Measurements from ENCODE around the gene TMEM238.

TMEM238 gene

GRCh38 chr19:55352040-55352439 is 32.1 kb downstream of the TMEM238 start:
- DNase-seq (ENCODE audit: insufficient read length, low spot score): no peak
- FAIRE-seq: no peak
- TF ChIP-seq PAX5 (IDR thresholded peaks at IDR 0.05; ENCODE audit: insufficient read depth, low read length, severe bottlenecking) (no peak), POLR2A (IDR thresholded peaks at IDR 0.05; ENCODE audit: low read depth, low read length) (no peak), SPI1 (IDR thresholded peaks at IDR 0.05; ENCODE audit: low read depth, low read length) (no peak), POU2F2 (IDR thresholded peaks at IDR 0.05; ENCODE audit: low read depth, low read length) (no peak), TAF1 (IDR thresholded peaks at IDR 0.05; ENCODE audit: low read depth, low read length) (no peak), POLR2AphosphoS5 (IDR thresholded peaks at IDR 0.05; ENCODE audit: low read depth, low read length) (no peak)

- TF ChIP-seq POLR2A (IDR thresholded peaks at IDR 0.05; ENCODE audit: low read depth, low read length) (no peak), PAX5 (IDR thresholded peaks at IDR 0.05; ENCODE audit: insufficient read depth, low read length, severe bottlenecking) (no peak), TAF1 (IDR thresholded peaks at IDR 0.05; ENCODE audit: low read depth, low read length) (no peak), SPI1 (IDR thresholded peaks at IDR 0.05; ENCODE audit: low read depth, low read length) (no peak), POU2F2 (IDR thresholded peaks at IDR 0.05; ENCODE audit: low read depth, low read length) (no peak)
- FAIRE-seq (no peak), DNase-seq (ENCODE audit: insufficient read length, low spot score) (no peak)
Observed at GRCh38 chr19:55350620-55351315, 33.3 kb downstream of the TMEM238 start.

GRCh38 chr19:55348317-55349034 is 35.6 kb downstream of the TMEM238 start:
- TF ChIP-seq SPI1 (IDR thresholded peaks at IDR 0.05; ENCODE audit: low read depth, low read length) (no peak), PAX5 (IDR thresholded peaks at IDR 0.05; ENCODE audit: insufficient read depth, low read length, severe bottlenecking) (no peak), POLR2AphosphoS5 (IDR thresholded peaks at IDR 0.05; ENCODE audit: low read depth, low read length) (no peak)
- FAIRE-seq (no peak), DNase-seq (ENCODE audit: insufficient read length, low spot score) (no peak)

GRCh38 chr19:55347442-55348009 is 36.6 kb downstream of the TMEM238 start:
- FAIRE-seq: no peak
- no peak for TF ChIP-seq PAX5 (IDR thresholded peaks at IDR 0.05; ENCODE audit: insufficient read depth, low read length, severe bottlenecking)
- TF ChIP-seq SPI1 (IDR thresholded peaks at IDR 0.05; ENCODE audit: low read depth, low read length): no peak
- no peak for TF ChIP-seq TAF1 (IDR thresholded peaks at IDR 0.05; ENCODE audit: low read depth, low read length)
- no peak for TF ChIP-seq POLR2AphosphoS5 (IDR thresholded peaks at IDR 0.05; ENCODE audit: low read depth, low read length)
- no peak for TF ChIP-seq POU2F2 (IDR thresholded peaks at IDR 0.05; ENCODE audit: low read depth, low read length)
- no peak for TF ChIP-seq POLR2A (IDR thresholded peaks at IDR 0.05; ENCODE audit: low read depth, low read length)
- DNase-seq (ENCODE audit: insufficient read length, low spot score): no peak

- no peak for TF ChIP-seq TAF1 (IDR thresholded peaks at IDR 0.05; ENCODE audit: low read depth, low read length)
- no peak for TF ChIP-seq POU2F2 (IDR thresholded peaks at IDR 0.05; ENCODE audit: low read depth, low read length)
- TF ChIP-seq PAX5 (IDR thresholded peaks at IDR 0.05; ENCODE audit: insufficient read depth, low read length, severe bottlenecking): no peak
- FAIRE-seq: no peak
- DNase-seq (ENCODE audit: insufficient read length, low spot score): no peak
Observed at GRCh38 chr19:55346725-55347441, 37.2 kb downstream of the TMEM238 start.

DNA sequence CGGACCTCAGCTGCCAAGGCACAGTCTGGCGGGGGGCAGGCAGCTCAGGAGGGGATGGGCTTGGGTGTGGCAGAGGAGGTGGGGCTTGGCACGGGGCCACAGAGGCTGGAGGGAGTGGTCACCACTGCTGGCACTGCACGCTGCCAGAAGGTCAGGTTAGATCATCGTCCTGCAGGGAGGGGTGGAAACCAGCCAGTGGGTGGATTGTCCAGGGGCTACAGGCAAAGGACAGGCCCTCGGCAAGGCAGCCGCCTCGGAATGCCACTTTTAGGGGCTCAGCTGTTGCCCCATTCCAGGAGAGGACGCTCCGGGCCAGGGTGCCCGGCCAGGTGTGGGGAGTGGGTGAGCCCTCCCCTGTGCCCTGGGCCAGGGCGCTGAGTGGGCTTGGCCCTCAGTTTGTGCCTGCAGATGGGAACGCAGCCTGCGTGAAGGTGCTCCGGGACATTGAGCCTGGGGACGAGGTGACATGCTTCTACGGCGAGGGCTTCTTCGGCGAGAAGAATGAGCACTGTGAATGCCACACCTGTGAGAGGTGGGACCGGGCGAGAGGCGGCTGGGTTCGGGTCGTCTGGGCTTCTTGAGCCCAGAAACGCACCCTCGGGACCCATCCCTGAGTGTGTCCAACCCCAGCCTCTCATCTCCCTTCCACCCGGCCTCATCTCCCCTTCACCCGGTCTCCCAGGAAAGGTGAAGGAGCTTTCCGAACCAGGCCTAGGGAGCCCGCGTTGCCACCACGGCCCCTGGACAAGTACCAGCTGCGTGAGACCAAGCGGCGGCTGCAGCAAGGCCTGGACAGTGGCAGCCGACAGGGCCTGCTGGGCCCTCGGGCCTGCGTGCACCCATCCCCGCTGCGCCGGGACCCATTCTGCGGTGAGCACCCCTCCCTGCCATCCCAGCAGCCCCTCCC is 38.0 kb downstream of the TMEM238 start:
- TF ChIP-seq POU2F2 (IDR thresholded peaks at IDR 0.05; ENCODE audit: low read depth, low read length) (no peak), POLR2A (IDR thresholded peaks at IDR 0.05; ENCODE audit: low read depth, low read length) (no peak), SPI1 (IDR thresholded peaks at IDR 0.05; ENCODE audit: low read depth, low read length) (no peak), TAF1 (IDR thresholded peaks at IDR 0.05; ENCODE audit: low read depth, low read length) (no peak), PAX5 (IDR thresholded peaks at IDR 0.05; ENCODE audit: insufficient read depth, low read length, severe bottlenecking) (no peak), POLR2AphosphoS5 (IDR thresholded peaks at IDR 0.05; ENCODE audit: low read depth, low read length) (no peak)
- no peak for DNase-seq (ENCODE audit: insufficient read length, low spot score)
- no peak for FAIRE-seq

- DNase-seq (ENCODE audit: insufficient read length, low spot score) (no peak), FAIRE-seq (no peak)
- TF ChIP-seq SPI1 (IDR thresholded peaks at IDR 0.05; ENCODE audit: low read depth, low read length): no peak
- no peak for TF ChIP-seq PAX5 (IDR thresholded peaks at IDR 0.05; ENCODE audit: insufficient read depth, low read length, severe bottlenecking)
- no peak for TF ChIP-seq POU2F2 (IDR thresholded peaks at IDR 0.05; ENCODE audit: low read depth, low read length)
- TF ChIP-seq TAF1 (IDR thresholded peaks at IDR 0.05; ENCODE audit: low read depth, low read length): no peak
- TF ChIP-seq POLR2A (IDR thresholded peaks at IDR 0.05; ENCODE audit: low read depth, low read length): no peak
- TF ChIP-seq POLR2AphosphoS5 (IDR thresholded peaks at IDR 0.05; ENCODE audit: low read depth, low read length): no peak
Observed at GRCh38 chr19:55345101-55345817, 38.8 kb downstream of the TMEM238 start.

GRCh38 chr19:55344444-55344843 is 39.6 kb downstream of the TMEM238 start:
- FAIRE-seq (no peak), DNase-seq (ENCODE audit: insufficient read length, low spot score) (no peak)
- TF ChIP-seq POU2F2 (IDR thresholded peaks at IDR 0.05; ENCODE audit: low read depth, low read length): no peak
- no peak for TF ChIP-seq PAX5 (IDR thresholded peaks at IDR 0.05; ENCODE audit: insufficient read depth, low read length, severe bottlenecking)
- TF ChIP-seq SPI1 (IDR thresholded peaks at IDR 0.05; ENCODE audit: low read depth, low read length): no peak
- TF ChIP-seq POLR2A (IDR thresholded peaks at IDR 0.05; ENCODE audit: low read depth, low read length): no peak
- no peak for TF ChIP-seq TAF1 (IDR thresholded peaks at IDR 0.05; ENCODE audit: low read depth, low read length)
